ENCODE measurements around the gene RGL3. TPM values are rescaled to one million over a fixed set of nuclear protein-coding genes. Genes with fewer than 3 reads are reported as not detected.

Gene RGL3
- total and polyA plus RNA-seq, 10 of the 15 experiments (the other 5 are each of a cell fraction or from before 2014, with no cell fraction given), result not detected

- H3K4me2 ChIP-seq (ENCODE audit: control insufficient read depth, insufficient read depth), result no peak overlapping the region
- no peak overlapping the region for H3K27ac ChIP-seq (ENCODE audit: control insufficient read depth, insufficient read depth)
- H3K4me3 ChIP-seq, result no peak overlapping the region
- ChIA-PET POLR2A (no interaction called here), SMC1A (ENCODE audit: uncharacterized antibody, unreplicated experiment) (no interaction called here), RAD21 (ENCODE audit: unreplicated experiment) (interaction anchor here (2.2 kb wide), 1 partner anchor 73 kb away, joined by 19 read pairs; no protein-coding TSS in a partner anchor), CTCF (no interaction called here)
- H3K4me1 ChIP-seq (ENCODE audit: control insufficient read depth, insufficient read depth, low read length), result 0 out of 2 replicates have a peak, but pooled peaks cover 4% of the 10 kb centered on the region
- DNase-seq (ENCODE audit: low read depth, low spot score) (no peak), ATAC-seq (0 out of 3 replicates have a peak, but pooled peaks have one; percentile 23), FAIRE-seq (no peak)
- H2AFZ ChIP-seq (ENCODE audit: control insufficient read depth, low read depth, low read length), result no peak overlapping the region
- H3K9me3 ChIP-seq (replicated peaks; ENCODE audit: control insufficient read depth, insufficient read depth, low read length), result no peaks in the 10 kb centered on the region
- no peaks in the 10 kb centered on the region for H3K27me3 ChIP-seq (replicated peaks in 1 of 2; ENCODE audit: control insufficient read depth in 2 of 2, insufficient read depth in 2 of 2, low read length in 1 of 2)
- intact Hi-C loops (cut with micrococcal nuclease; ENCODE audit: unreplicated experiment), result no loop called here
- in situ Hi-C loops (cut with MboI), result no loop called here
- no TSS peak for BruUV-seq (replicated peaks)
- H3K9ac ChIP-seq (ENCODE audit: control insufficient read depth, insufficient read depth, low read length), result no peak overlapping the region
- no peaks in the 10 kb centered on the region for H3K79me2 ChIP-seq (ENCODE audit: control insufficient read depth, insufficient read depth, low read length)
- H3K36me3 ChIP-seq (ENCODE audit: control insufficient read depth in 2 of 2, insufficient read depth in 2 of 2, low read length in 1 of 2), result peaks cover 0 to 5% of the 10 kb centered on the region in 2 experiments; a peak in 2 of 4 replicates
- WGBS (ENCODE audit: insufficient coverage, insufficient replicate concordance, low lambda C conversion rate, missing lambda C conversion rate), result 40% methylated on average over 25 of the region's 27 CpGs
- no peaks in the 10 kb centered on the region for H4K20me1 ChIP-seq (ENCODE audit: control insufficient read depth, insufficient read depth)
- TF ChIP-seq BCL11A (IDR thresholded peaks at IDR 0.05; ENCODE audit: low read depth, low read length), result no peak
- TF ChIP-seq SREBF2 (IDR thresholded peaks at IDR 0.05; ENCODE audit: low read length), result no peak
- TF ChIP-seq YY1 (IDR thresholded peaks at IDR 0.05; ENCODE audit: low read depth, low read length), result 0 out of 2 replicates have a peak, but pooled peaks have one; percentile 14
- no peak for TF ChIP-seq POLR2A (IDR thresholded peaks at IDR 0.05; ENCODE audit: low read depth, low read length)
- no peak for TF ChIP-seq ZZZ3 (IDR thresholded peaks at IDR 0.05; ENCODE audit: control insufficient read depth, insufficient read length, low read depth)
- TF ChIP-seq DPF2 (IDR thresholded peaks at IDR 0.05), result no peak
- no peak for TF ChIP-seq HDAC6 (IDR thresholded peaks at IDR 0.05; ENCODE audit: unreplicated experiment)
- TF ChIP-seq RAD51 (IDR thresholded peaks at IDR 0.05), result no peak
- no peak for TF ChIP-seq RAD21 (IDR thresholded peaks at IDR 0.05; ENCODE audit: insufficient read depth, low read depth, low read length)
- TF ChIP-seq SMAD5 (IDR thresholded peaks at IDR 0.05; ENCODE audit: low read depth), result no peak
- TF ChIP-seq SMC3 (IDR thresholded peaks at IDR 0.05; ENCODE audit: borderline replicate concordance, low read length), result peak; percentile 38; the same call in 1 of the 2 replicates
- no peak for TF ChIP-seq HCFC1 (IDR thresholded peaks at IDR 0.05; ENCODE audit: low read length)
- TF ChIP-seq USF2 (IDR thresholded peaks at IDR 0.05; ENCODE audit: borderline replicate concordance, low read depth, low read length), result no peak
- TF ChIP-seq HDGF (IDR thresholded peaks at IDR 0.05), result no peak
- no peak for TF ChIP-seq E2F8 (IDR thresholded peaks at IDR 0.05; ENCODE audit: low read depth, partially characterized antibody)
- TF ChIP-seq FOXK2 (IDR thresholded peaks at IDR 0.05), result no peak
- TF ChIP-seq ZNF592 (IDR thresholded peaks at IDR 0.05), result no peak
- TF ChIP-seq TCF7 (IDR thresholded peaks at IDR 0.05; ENCODE audit: borderline replicate concordance), result no peak
These were observed 34.6 kb upstream of the RGL3 start for GRCh38 chr19:11453468-11454341.

Measured in GM12878 (cell line).